ENCODE measurements around the gene AK5. TPM values are rescaled to one million over a fixed set of nuclear protein-coding genes. Genes with fewer than 3 reads are reported as not detected.

The AK5 gene
- total and polyA plus RNA-seq, 2 experiments from 2014 or later: 8.8 to 12.2 TPM

DNA sequence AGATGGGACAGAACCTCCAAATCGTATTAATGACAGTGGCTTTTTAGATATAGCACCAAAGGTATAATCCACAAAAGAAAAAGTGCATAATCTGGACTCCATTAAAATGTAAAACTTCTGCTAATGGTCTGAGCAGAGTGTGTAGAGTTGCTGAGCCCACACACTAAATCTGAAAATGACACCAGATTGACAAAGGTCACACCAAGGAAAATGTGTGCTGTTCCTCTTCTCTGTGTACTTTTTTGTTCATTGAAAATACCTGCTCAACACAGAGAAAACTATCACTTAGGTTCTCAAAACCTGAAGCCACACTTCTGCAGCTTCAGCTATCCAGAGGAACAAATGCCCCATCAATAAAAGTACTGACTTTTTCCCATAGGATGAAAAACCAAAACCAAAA is 146.2 kb downstream of the AK5 start (continued):
- TF ChIP-seq EZH2 (IDR thresholded peaks at IDR 0.05; ENCODE audit: low read depth, unreplicated experiment) (no peak), NANOG (IDR thresholded peaks at IDR 0.05; ENCODE audit: borderline replicate concordance) (no peak), CREB1 (CRISPR knock-in tag; IDR thresholded peaks at IDR 0.05; ENCODE audit: low read depth) (no peak), ZNF331 (CRISPR knock-in tag; IDR thresholded peaks at IDR 0.05; ENCODE audit: low read depth) (no peak), POLR2AphosphoS5 (IDR thresholded peaks at IDR 0.05; ENCODE audit: low read depth) (no peak), JUNB (IDR thresholded peaks at IDR 0.05; ENCODE audit: unreplicated experiment) (no peak)
- TF ChIP-seq, protein P1, sequence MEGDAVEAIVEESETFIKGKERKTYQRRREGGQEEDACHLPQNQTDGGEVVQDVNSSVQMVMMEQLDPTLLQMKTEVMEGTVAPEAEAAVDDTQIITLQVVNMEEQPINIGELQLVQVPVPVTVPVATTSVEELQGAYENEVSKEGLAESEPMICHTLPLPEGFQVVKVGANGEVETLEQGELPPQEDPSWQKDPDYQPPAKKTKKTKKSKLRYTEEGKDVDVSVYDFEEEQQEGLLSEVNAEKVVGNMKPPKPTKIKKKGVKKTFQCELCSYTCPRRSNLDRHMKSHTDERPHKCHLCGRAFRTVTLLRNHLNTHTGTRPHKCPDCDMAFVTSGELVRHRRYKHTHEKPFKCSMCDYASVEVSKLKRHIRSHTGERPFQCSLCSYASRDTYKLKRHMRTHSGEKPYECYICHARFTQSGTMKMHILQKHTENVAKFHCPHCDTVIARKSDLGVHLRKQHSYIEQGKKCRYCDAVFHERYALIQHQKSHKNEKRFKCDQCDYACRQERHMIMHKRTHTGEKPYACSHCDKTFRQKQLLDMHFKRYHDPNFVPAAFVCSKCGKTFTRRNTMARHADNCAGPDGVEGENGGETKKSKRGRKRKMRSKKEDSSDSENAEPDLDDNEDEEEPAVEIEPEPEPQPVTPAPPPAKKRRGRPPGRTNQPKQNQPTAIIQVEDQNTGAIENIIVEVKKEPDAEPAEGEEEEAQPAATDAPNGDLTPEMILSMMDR (conservative IDR thresholded peaks at IDR 0.05; ENCODE audit: low read depth in 2 of 2): no peak
- TF ChIP-seq, protein P2, sequence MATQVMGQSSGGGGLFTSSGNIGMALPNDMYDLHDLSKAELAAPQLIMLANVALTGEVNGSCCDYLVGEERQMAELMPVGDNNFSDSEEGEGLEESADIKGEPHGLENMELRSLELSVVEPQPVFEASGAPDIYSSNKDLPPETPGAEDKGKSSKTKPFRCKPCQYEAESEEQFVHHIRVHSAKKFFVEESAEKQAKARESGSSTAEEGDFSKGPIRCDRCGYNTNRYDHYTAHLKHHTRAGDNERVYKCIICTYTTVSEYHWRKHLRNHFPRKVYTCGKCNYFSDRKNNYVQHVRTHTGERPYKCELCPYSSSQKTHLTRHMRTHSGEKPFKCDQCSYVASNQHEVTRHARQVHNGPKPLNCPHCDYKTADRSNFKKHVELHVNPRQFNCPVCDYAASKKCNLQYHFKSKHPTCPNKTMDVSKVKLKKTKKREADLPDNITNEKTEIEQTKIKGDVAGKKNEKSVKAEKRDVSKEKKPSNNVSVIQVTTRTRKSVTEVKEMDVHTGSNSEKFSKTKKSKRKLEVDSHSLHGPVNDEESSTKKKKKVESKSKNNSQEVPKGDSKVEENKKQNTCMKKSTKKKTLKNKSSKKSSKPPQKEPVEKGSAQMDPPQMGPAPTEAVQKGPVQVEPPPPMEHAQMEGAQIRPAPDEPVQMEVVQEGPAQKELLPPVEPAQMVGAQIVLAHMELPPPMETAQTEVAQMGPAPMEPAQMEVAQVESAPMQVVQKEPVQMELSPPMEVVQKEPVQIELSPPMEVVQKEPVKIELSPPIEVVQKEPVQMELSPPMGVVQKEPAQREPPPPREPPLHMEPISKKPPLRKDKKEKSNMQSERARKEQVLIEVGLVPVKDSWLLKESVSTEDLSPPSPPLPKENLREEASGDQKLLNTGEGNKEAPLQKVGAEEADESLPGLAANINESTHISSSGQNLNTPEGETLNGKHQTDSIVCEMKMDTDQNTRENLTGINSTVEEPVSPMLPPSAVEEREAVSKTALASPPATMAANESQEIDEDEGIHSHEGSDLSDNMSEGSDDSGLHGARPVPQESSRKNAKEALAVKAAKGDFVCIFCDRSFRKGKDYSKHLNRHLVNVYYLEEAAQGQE (IDR thresholded peaks at IDR 0.05; ENCODE audit: unreplicated experiment): no peak

DNA sequence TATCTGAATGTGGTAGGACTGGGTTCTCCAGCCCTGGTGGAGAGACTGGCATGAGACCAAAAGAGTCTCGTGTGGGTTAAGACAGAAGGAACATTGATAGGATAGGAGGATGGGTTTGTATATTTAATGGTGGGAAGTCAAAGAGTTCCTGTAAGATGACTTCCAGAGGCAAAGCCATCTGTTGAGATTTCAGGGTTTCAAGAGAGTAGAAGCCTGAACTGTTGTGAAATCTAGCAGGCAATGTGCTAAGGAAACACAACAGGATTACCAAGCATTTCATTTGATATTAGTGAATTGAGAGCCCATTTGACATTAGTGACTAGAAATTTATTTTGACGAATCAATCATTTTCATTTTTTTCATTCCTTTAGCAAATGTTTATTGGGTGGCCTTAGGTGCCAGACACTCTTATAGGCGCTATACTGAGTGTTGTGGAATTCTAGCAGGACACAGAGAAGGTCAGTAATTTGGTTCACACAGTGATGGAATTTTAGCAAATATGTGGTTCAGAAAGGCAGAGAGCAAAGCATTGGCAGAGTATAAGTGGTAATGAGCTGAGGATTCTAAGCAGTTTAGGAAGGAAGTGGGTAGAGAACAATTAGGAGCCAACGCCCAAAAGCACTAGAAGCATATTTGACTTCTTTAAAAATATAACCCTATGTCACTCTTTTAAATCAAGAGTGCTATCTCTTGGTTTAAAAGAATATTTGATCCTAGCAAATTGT is 149.3 kb downstream of the AK5 start:
- no peaks in the 10 kb centered on the region for H3K36me3 Mint-ChIP-seq (ENCODE audit: low read depth)
- no peak overlapping the region for H3K4me3 ChIP-seq
- H3K4me2 ChIP-seq: no peak overlapping the region
- H2AFZ ChIP-seq: no peak overlapping the region
- no peak overlapping the region for H3K27ac Mint-ChIP-seq
- no peaks in the 10 kb centered on the region for H3K27me3 Mint-ChIP-seq (ENCODE audit: insufficient read depth, low read depth, poor library complexity)
- H3K79me2 ChIP-seq (replicated peaks; ENCODE audit: insufficient read depth): no peaks in the 10 kb centered on the region
- no peak for DNase-seq (ENCODE audit: low spot score)
- no peak for ATAC-seq
- no peaks in the 10 kb centered on the region for H3F3A ChIP-seq (replicated peaks; ENCODE audit: low read depth)
- H3K9me3 Mint-ChIP-seq: no peaks in the 10 kb centered on the region; the same call in 2 of the 3 replicates
- H3K27me3 ChIP-seq (ENCODE audit: insufficient read depth): no peaks in the 10 kb centered on the region
- no peaks in the 10 kb centered on the region for H3K4me1 Mint-ChIP-seq
- H4K20me1 ChIP-seq (replicated peaks; ENCODE audit: insufficient read depth): no peaks in the 10 kb centered on the region
- H3K4me3 Mint-ChIP-seq: no peak overlapping the region
- no peak overlapping the region for H3K27ac ChIP-seq (ENCODE audit: low read depth)
- peaks cover 8% of the 10 kb centered on the region for H3K9me2 ChIP-seq (ENCODE audit: insufficient read depth)
- H3K36me3 ChIP-seq (ENCODE audit: insufficient read depth): no peaks in the 10 kb centered on the region; the same call in 1 of the 2 replicates
- no peaks in the 10 kb centered on the region for H3K4me1 ChIP-seq (ENCODE audit: insufficient read depth)
- TF ChIP-seq POLR2AphosphoS5 (IDR thresholded peaks at IDR 0.05; ENCODE audit: low read depth) (no peak), NANOG (IDR thresholded peaks at IDR 0.05; ENCODE audit: borderline replicate concordance) (no peak), ZNF331 (CRISPR knock-in tag; IDR thresholded peaks at IDR 0.05; ENCODE audit: low read depth) (no peak), JUNB (IDR thresholded peaks at IDR 0.05; ENCODE audit: unreplicated experiment) (no peak), STAT1 (IDR thresholded peaks at IDR 0.05; ENCODE audit: unreplicated experiment) (no peak), ZNF114 (CRISPR knock-in tag; IDR thresholded peaks at IDR 0.05) (no peak)
- TF ChIP-seq, protein P3, sequence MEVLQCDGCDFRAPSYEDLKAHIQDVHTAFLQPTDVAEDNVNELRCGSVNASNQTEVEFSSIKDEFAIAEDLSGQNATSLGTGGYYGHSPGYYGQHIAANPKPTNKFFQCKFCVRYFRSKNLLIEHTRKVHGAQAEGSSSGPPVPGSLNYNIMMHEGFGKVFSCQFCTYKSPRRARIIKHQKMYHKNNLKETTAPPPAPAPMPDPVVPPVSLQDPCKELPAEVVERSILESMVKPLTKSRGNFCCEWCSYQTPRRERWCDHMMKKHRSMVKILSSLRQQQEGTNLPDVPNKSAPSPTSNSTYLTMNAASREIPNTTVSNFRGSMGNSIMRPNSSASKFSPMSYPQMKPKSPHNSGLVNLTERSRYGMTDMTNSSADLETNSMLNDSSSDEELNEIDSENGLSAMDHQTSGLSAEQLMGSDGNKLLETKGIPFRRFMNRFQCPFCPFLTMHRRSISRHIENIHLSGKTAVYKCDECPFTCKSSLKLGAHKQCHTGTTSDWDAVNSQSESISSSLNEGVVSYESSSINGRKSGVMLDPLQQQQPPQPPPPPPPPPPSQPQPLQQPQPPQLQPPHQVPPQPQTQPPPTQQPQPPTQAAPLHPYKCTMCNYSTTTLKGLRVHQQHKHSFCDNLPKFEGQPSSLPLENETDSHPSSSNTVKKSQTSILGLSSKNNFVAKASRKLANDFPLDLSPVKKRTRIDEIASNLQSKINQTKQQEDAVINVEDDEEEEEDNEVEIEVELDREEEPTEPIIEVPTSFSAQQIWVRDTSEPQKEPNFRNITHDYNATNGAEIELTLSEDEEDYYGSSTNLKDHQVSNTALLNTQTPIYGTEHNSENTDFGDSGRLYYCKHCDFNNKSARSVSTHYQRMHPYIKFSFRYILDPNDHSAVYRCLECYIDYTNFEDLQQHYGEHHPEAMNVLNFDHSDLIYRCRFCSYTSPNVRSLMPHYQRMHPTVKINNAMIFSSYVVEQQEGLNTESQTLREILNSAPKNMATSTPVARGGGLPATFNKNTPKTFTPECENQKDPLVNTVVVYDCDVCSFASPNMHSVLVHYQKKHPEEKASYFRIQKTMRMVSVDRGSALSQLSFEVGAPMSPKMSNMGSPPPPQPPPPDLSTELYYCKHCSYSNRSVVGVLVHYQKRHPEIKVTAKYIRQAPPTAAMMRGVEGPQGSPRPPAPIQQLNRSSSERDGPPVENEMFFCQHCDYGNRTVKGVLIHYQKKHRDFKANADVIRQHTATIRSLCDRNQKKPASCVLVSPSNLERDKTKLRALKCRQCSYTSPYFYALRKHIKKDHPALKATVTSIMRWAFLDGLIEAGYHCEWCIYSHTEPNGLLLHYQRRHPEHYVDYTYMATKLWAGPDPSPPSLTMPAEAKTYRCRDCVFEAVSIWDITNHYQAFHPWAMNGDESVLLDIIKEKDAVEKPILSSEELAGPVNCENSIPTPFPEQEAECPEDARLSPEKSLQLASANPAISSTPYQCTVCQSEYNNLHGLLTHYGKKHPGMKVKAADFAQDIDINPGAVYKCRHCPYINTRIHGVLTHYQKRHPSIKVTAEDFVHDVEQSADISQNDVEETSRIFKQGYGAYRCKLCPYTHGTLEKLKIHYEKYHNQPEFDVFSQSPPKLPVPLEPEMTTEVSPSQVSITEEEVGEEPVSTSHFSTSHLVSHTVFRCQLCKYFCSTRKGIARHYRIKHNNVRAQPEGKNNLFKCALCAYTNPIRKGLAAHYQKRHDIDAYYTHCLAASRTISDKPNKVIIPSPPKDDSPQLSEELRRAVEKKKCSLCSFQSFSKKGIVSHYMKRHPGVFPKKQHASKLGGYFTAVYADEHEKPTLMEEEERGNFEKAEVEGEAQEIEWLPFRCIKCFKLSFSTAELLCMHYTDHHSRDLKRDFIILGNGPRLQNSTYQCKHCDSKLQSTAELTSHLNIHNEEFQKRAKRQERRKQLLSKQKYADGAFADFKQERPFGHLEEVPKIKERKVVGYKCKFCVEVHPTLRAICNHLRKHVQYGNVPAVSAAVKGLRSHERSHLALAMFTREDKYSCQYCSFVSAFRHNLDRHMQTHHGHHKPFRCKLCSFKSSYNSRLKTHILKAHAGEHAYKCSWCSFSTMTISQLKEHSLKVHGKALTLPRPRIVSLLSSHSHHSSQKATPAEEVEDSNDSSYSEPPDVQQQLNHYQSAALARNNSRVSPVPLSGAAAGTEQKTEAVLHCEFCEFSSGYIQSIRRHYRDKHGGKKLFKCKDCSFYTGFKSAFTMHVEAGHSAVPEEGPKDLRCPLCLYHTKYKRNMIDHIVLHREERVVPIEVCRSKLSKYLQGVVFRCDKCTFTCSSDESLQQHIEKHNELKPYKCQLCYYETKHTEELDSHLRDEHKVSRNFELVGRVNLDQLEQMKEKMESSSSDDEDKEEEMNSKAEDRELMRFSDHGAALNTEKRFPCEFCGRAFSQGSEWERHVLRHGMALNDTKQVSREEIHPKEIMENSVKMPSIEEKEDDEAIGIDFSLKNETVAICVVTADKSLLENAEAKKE (CRISPR knock-in tag; IDR thresholded peaks at IDR 0.05): no peak
- TF ChIP-seq, protein P4, sequence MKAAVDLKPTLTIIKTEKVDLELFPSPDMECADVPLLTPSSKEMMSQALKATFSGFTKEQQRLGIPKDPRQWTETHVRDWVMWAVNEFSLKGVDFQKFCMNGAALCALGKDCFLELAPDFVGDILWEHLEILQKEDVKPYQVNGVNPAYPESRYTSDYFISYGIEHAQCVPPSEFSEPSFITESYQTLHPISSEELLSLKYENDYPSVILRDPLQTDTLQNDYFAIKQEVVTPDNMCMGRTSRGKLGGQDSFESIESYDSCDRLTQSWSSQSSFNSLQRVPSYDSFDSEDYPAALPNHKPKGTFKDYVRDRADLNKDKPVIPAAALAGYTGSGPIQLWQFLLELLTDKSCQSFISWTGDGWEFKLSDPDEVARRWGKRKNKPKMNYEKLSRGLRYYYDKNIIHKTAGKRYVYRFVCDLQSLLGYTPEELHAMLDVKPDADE (IDR thresholded peaks at IDR 0.05): no peak

Data from GM23338 (cell line).